K562 (cell line): ENCODE results near the gene NCAM2. TPM values are rescaled to one million over a fixed set of nuclear protein-coding genes. Genes with fewer than 3 reads are reported as not detected.

ENCODE experiments used
- ETS2 ChIP-seq: IDR thresholded peaks from 2 replicates; pipeline ENCODE4 v1.6.1; 2016; ENCODE audit warnings: borderline replicate concordance, missing genetic modification characterization, mild to moderate bottlenecking, moderate library complexity, missing compliant biosample characterization; ENCODE audit not compliant: poor library complexity, severe bottlenecking
- FOSL1 ChIP-seq: fragments of 200-800 bp; sonication (Bioruptor generic); conservative IDR thresholded peaks from 2 replicates; pipeline ENCODE4 v1.6.1; 2016; ENCODE audit warnings: missing genetic modification characterization, missing compliant biosample characterization
- GATA2 ChIP-seq: sonication (generic); formaldehyde crosslinking; IDR thresholded peaks from 2 replicates; pipeline ENCODE4 v1.4.0; 2020; ENCODE audit warnings: mild to moderate bottlenecking, missing genetic modification reagents
- GATAD2A ChIP-seq: fragments of 450-650 bp; IDR thresholded peaks from 2 replicates; pipeline ENCODE4 v1.6.1; 2017
- HEY1 ChIP-seq: fragments of 250-450 bp; sonication (Bioruptor Pico); IDR thresholded peaks from 2 replicates; pipeline ENCODE4 v1.5.0; 2020; ENCODE audit warnings: mild to moderate bottlenecking, moderate library complexity, borderline replicate concordance
- POU5F1 ChIP-seq: fragments of 150-350 bp; IDR thresholded peaks from 2 replicates; pipeline ENCODE4 v1.6.1; 2014; ENCODE audit warnings: borderline replicate concordance, low read length, low read depth, mild to moderate bottlenecking; ENCODE audit not compliant: partially characterized antibody
- TCF7 ChIP-seq: sonication (generic); IDR thresholded peaks from 2 replicates; pipeline ENCODE4 v1.6.1; 2016; ENCODE audit warnings: antibody characterized with exemption, borderline replicate concordance
- TFAM ChIP-seq: fragments of 250-450 bp; sonication (Bioruptor Pico); conservative IDR thresholded peaks from 2 replicates; pipeline ENCODE4 v1.5.0; 2021; ENCODE audit warnings: mild to moderate bottlenecking, moderate library complexity
- polyA plus RNA-seq, 8 experiments: library from polyadenylated mRNA; depleted of rRNA in 4 of 8; stranded (reverse) in 5 of 8; unstranded in 3 of 8; fragments of >200 nt; fragmentation: Nextera tagmentation in 2 of 8; fragmentation: Illumina TruSeq in 1 of 8; extraction: Ambion mirVana in 2 of 8; extraction: Trizol in 1 of 8; gene quantifications; 2 replicates each; pipeline versions ENCODE4 v1.2.1 to v1.2.3, GENCODE V29; 2011 to 2014; ENCODE audit warnings: inconsistent platforms in 1 of 8, missing spikeins in 1 of 8
- total RNA-seq, 7 experiments: library from RNA; depleted of rRNA in 6 of 7; stranded (reverse); fragments of >200 nt in 6 of 7; fragmentation: Illumina TruSeq in 2 of 7; extraction: Trizol in 2 of 7; gene quantifications; 2 replicates each; pipeline versions ENCODE4 v1.2.1 to v1.2.3, GENCODE V29; 2011 to 2021; ENCODE audit warnings: low replicate concordance in 1 of 7
- TF ChIP-seq, protein P1 (sequence below), 2 experiments: fragments of 450-650 bp; IDR thresholded peaks; 2 replicates each; pipeline ENCODE4 v1.6.1; 2016; ENCODE audit warnings: mild to moderate bottlenecking in 2 of 2, borderline replicate concordance in 1 of 2, low read depth in 1 of 2, moderate library complexity in 1 of 2
- TF ChIP-seq, protein P2 (sequence below), 2 experiments: IDR thresholded peaks; 2 replicates each; pipeline ENCODE4 v1.6.1; 2011; ENCODE audit warnings: borderline replicate concordance in 1 of 2, control low read depth in 1 of 2, low read depth in 1 of 2, low read length in 1 of 2, mild to moderate bottlenecking in 1 of 2, mixed read lengths in 1 of 2, moderate library complexity in 1 of 2; ENCODE audit not compliant: insufficient read depth in 1 of 2, insufficient read length in 1 of 2, poor library complexity in 1 of 2, severe bottlenecking in 1 of 2; ENCODE audit errors: extremely low read depth in 1 of 2
- TF ChIP-seq, protein P3 (sequence below), 2 experiments: IDR thresholded peaks in 1 of 2; conservative IDR thresholded peaks in 1 of 2; 2 replicates each; pipeline ENCODE4 v1.6.1; 2016; ENCODE audit warnings: low read depth in 2 of 2, mild to moderate bottlenecking in 1 of 2, missing compliant biosample characterization in 1 of 2, missing genetic modification characterization in 1 of 2, moderate library complexity in 1 of 2
- TF ChIP-seq, protein P4 (sequence below): fragments of 200-800 bp; sonication (Bioruptor generic); IDR thresholded peaks from 2 replicates; pipeline ENCODE4 v1.6.1; 2017; ENCODE audit warnings: missing genetic modification characterization, missing compliant biosample characterization

NCAM2 gene
- total and polyA plus RNA-seq, 9 of the 15 experiments (the other 6 are each of a cell fraction or from before 2014, with no cell fraction given), result 14.0 to 58.2 (median 27.8) TPM

DNA sequence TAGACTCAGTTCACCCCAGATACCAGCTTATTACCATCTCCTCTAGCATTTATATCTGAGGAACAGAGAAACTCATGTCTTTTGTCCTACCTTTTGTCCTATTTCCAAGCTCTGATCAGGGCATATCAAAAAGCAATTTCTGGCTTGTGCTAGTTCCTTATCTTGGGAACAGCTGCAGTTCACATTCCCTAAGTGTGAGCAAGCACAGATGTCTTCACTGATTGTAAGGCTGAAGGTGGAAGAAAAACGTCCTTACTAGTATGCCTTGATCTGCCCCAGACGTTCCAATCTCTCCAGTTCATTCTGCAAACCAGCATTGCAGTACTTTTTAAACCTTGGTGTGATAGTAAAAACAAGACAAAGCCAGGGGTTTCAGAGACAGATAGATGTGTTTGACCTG is 139.8 kb downstream of the NCAM2 start (continued):
- TF ChIP-seq, protein P1, sequence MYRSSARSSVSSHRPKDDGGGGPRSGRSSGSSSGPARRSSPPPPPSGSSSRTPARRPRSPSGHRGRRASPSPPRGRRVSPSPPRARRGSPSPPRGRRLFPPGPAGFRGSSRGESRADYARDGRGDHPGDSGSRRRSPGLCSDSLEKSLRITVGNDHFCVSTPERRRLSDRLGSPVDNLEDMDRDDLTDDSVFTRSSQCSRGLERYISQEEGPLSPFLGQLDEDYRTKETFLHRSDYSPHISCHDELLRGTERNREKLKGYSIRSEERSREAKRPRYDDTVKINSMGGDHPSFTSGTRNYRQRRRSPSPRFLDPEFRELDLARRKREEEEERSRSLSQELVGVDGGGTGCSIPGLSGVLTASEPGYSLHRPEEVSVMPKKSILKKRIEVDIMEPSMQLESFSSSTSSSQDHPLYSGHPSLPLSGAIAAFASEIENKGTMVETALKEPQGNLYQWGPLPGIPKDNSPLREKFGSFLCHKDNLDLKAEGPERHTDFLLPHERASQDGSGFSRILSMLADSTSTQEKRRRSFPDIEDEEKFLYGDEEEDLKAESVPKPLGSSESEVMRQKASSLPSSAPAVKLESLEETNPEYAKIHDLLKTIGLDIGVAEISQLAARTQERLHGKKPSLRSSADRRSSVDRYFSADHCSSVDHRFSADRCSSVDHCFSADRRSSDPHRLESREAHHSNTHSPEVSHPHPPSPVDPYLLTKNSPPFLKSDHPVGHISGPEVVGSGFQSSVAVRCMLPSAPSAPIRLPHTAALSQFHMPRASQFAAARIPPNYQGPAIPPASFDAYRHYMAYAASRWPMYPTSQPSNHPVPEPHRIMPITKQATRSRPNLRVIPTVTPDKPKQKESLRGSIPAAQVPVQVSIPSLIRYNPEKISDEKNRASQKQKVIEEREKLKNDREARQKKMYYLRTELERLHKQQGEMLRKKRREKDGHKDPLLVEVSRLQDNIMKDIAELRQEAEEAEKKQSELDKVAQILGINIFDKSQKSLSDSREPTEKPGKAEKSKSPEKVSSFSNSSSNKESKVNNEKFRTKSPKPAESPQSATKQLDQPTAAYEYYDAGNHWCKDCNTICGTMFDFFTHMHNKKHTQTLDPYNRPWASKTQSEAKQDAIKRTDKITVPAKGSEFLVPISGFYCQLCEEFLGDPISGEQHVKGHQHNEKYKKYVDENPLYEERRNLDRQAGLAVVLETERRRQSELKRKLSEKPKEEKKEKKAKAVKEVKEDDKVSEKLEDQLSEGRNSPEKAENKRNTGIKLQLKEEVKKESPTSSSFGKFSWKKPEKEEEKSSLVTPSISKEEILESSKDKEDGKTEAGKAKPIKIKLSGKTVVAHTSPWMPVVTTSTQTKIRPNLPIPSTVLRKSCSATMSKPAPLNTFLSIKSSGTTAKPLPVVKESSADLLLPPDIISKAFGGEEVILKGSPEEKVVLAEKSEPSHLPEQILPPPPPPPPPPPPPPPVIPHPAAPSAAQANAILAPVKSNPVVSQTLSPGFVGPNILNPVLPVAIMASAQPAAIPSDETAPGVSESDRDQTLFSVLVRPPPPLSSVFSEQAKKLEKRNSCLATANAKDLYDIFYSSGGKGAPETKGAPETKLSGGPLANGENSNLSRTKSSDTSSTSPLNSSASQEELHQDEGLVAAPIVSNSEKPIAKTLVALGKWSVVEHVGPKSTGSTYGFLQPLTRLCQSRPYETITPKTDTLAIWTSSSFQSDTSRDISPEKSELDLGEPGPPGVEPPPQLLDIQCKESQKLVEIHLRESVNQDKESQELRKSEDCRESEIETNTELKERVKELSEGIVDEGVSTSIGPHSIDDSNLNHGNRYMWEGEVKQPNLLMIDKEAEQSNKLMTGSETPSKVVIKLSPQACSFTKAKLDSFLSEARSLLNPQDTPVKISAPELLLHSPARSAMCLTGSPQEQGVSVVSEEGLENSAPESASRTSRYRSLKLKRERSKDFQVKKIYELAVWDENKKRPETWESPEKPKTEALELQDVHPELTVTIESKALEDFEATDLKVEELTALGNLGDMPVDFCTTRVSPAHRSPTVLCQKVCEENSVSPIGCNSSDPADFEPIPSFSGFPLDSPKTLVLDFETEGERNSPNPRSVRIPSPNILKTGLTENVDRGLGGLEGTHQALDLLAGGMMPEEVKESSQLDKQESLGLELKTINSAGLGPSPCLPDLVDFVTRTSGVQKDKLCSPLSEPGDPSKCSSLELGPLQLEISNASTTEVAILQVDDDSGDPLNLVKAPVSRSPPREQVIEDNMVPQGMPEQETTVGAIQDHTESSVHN (IDR thresholded peaks at IDR 0.05; ENCODE audit: borderline replicate concordance in 1 of 2, low read depth in 1 of 2), result no peak
- peak; percentile 31; the same call in 1 of the 2 replicates for TF ChIP-seq FOSL1
- TF ChIP-seq GATAD2A, result no peak
- TF ChIP-seq, protein P2, sequence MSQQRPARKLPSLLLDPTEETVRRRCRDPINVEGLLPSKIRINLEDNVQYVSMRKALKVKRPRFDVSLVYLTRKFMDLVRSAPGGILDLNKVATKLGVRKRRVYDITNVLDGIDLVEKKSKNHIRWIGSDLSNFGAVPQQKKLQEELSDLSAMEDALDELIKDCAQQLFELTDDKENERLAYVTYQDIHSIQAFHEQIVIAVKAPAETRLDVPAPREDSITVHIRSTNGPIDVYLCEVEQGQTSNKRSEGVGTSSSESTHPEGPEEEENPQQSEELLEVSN (IDR thresholded peaks at IDR 0.05; ENCODE audit: borderline replicate concordance in 1 of 2, extremely low read depth in 1 of 2, insufficient read depth in 1 of 2, insufficient read length in 1 of 2, low read depth in 1 of 2, low read length in 1 of 2, poor library complexity in 1 of 2, severe bottlenecking in 1 of 2), result no peak
- TF ChIP-seq GATA2 (CRISPR knock-in tag), result no peak
- TF ChIP-seq HEY1 (CRISPR knock-in tag), result no peak
- no peak for TF ChIP-seq TFAM
- no peak for TF ChIP-seq ETS2 (tag)
- TF ChIP-seq POU5F1, result no peak
- TF ChIP-seq TCF7, result no peak
- TF ChIP-seq, protein P3, sequence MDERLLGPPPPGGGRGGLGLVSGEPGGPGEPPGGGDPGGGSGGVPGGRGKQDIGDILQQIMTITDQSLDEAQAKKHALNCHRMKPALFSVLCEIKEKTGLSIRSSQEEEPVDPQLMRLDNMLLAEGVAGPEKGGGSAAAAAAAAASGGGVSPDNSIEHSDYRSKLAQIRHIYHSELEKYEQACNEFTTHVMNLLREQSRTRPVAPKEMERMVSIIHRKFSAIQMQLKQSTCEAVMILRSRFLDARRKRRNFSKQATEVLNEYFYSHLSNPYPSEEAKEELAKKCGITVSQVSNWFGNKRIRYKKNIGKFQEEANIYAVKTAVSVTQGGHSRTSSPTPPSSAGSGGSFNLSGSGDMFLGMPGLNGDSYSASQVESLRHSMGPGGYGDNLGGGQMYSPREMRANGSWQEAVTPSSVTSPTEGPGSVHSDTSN (CRISPR knock-in tag; IDR thresholded peaks at IDR 0.05; ENCODE audit: low read depth), result no peak
- TF ChIP-seq, protein P3 (tag; conservative IDR thresholded peaks at IDR 0.05; ENCODE audit: low read depth), result no peak
- TF ChIP-seq, protein P4, sequence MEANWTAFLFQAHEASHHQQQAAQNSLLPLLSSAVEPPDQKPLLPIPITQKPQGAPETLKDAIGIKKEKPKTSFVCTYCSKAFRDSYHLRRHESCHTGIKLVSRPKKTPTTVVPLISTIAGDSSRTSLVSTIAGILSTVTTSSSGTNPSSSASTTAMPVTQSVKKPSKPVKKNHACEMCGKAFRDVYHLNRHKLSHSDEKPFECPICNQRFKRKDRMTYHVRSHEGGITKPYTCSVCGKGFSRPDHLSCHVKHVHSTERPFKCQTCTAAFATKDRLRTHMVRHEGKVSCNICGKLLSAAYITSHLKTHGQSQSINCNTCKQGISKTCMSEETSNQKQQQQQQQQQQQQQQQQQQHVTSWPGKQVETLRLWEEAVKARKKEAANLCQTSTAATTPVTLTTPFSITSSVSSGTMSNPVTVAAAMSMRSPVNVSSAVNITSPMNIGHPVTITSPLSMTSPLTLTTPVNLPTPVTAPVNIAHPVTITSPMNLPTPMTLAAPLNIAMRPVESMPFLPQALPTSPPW (CRISPR knock-in tag), result no peak
